Measurements from ENCODE around the gene RASSF8.

Gene RASSF8

DNA sequence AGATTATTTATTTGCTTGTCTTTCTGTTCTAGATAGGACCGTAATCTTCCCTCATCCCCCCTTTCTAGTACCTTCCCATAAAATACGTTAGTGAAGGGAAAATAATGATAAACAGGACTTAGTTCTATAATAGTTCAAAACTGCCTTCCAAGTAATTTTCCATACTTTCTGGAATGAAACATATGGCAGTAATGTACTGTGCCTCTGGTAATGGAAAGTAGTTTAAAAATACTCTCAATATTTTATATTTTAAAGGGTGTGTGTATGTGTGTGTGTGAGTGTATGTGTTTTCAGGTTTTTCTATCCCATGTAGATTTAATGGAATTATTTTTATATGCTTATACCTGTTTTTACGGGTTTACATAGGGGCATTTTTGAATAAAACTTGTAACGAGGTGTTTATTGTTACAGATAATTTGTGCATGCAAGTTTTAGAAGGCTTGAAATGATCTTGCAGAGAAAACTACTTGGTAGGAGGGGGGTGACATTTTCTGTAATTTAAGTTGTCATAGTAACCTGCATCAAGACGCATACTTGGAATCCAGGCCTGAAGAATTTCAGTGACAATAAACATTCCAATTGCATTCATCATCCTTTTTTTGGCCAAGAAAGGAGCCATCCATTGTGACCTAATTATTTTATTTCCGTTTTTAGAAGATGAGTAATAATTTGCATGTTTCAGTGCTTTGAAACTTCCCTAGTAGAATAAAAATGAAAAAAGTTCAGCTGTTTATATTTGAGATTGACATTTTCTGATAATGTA is 38.9 kb downstream of the RASSF8 start:
- H3K4me3 ChIP-seq (ENCODE audit: low read length), result no peak overlapping the region
- DNase-seq (ENCODE audit: low read depth), result peak; percentile 97
- TF ChIP-seq, protein P1, sequence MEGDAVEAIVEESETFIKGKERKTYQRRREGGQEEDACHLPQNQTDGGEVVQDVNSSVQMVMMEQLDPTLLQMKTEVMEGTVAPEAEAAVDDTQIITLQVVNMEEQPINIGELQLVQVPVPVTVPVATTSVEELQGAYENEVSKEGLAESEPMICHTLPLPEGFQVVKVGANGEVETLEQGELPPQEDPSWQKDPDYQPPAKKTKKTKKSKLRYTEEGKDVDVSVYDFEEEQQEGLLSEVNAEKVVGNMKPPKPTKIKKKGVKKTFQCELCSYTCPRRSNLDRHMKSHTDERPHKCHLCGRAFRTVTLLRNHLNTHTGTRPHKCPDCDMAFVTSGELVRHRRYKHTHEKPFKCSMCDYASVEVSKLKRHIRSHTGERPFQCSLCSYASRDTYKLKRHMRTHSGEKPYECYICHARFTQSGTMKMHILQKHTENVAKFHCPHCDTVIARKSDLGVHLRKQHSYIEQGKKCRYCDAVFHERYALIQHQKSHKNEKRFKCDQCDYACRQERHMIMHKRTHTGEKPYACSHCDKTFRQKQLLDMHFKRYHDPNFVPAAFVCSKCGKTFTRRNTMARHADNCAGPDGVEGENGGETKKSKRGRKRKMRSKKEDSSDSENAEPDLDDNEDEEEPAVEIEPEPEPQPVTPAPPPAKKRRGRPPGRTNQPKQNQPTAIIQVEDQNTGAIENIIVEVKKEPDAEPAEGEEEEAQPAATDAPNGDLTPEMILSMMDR (conservative IDR thresholded peaks at IDR 0.05; ENCODE audit: low read length), result no peak

GRCh38 chr12:26000898-26001297 is 42.4 kb downstream of the RASSF8 start:
- DNase-seq (ENCODE audit: low read depth), result no peak
- no peak overlapping the region for H3K4me3 ChIP-seq (ENCODE audit: low read length)
- TF ChIP-seq, protein P1 (conservative IDR thresholded peaks at IDR 0.05; ENCODE audit: low read length), result no peak

DNA sequence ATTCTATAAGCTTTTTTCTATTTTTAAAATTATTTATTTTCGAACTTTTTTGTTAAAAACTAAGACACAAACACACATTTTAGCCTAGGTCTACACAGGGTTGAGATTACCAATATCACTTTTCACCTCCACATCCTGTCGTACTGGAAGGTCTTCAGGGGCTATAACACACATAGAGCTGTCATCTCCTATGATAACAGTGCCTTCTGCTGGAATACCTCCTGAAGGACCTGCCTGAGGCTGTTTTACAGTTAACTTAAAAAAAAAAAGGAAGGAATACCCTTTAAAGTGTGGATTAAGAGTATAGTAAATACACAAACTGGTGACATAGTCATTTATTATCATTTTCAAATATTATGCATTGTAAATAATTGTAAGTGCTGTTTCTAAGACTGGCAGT is 43.0 kb downstream of the RASSF8 start:
- no peak for DNase-seq (ENCODE audit: low read depth)
- TF ChIP-seq, protein P1 (conservative IDR thresholded peaks at IDR 0.05; ENCODE audit: low read length), result no peak
- no peak overlapping the region for H3K4me3 ChIP-seq (ENCODE audit: low read length)

DNA sequence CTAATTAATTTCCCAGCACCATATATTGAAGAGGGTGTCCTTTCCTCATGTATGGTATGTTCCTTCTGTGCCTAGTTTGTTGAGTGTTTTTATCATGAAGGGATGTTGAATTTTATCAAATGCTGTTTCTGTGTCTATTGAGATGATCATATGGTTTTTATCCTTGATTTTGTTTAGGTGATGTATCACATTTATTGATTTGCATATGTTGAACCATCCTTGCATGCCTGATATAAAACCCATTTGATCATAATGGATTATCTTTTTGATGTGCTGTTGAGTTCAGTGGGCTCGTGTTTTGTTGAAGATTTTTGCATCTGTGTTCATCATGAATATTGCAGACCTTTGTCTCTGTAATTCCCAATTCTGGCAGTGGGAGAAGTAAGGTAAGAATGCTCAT is 44.6 kb downstream of the RASSF8 start:
- TF ChIP-seq, protein P1 (conservative IDR thresholded peaks at IDR 0.05; ENCODE audit: low read length), result no peak
- no peak for DNase-seq (ENCODE audit: low read depth)
- no peak overlapping the region for H3K4me3 ChIP-seq (ENCODE audit: low read length)

DNA sequence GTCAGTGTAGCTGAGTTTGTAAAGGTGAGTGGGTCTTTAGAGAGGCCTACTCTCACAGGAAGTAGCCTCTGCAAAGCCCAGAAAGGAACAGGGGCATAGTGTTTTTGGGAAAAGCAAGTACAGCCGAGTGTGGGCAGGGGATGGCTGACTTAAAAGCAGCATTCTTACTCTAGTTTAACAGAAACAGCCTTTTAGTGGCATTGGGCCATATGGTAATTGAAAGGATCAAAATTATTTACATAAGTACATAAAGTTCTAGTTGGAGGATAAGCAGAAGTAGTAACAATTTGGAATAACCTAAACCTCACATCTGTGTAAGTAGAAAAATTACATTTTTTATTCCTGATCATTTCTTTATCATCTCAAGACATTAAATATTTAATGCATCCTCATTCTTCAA is 49.1 kb downstream of the RASSF8 start:
- no peak for DNase-seq (ENCODE audit: low read depth)
- no peak overlapping the region for H3K4me3 ChIP-seq (ENCODE audit: low read length)
- TF ChIP-seq, protein P1 (conservative IDR thresholded peaks at IDR 0.05; ENCODE audit: low read length), result no peak

DNA sequence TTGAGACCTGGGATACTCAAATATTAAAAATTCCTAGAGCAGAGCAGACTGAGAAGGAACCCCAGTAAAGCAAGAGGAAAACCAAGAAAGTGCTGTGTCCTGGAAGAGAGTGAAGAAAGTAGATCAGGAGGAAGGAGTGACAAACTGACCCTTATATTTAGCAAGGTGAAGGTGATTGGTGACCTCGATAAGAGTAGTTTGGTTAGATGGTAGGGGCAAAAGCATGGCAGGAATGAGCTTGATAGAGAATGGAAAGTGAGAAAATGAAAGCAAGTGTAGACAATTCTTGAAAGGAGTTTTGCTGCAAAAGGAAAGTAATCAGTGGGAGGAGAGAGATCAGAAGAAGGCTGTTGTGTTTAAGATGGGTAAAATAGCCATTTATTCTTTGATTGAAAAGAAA is 51.1 kb downstream of the RASSF8 start:
- no peak for DNase-seq (ENCODE audit: low read depth)
- TF ChIP-seq, protein P1 (conservative IDR thresholded peaks at IDR 0.05; ENCODE audit: low read length), result no peak
- no peak overlapping the region for H3K4me3 ChIP-seq (ENCODE audit: low read length)

GRCh38 chr12:26010293-26010821 is 51.9 kb downstream of the RASSF8 start:
- no peak overlapping the region for H3K4me3 ChIP-seq (ENCODE audit: low read length)
- TF ChIP-seq, protein P1 (conservative IDR thresholded peaks at IDR 0.05; ENCODE audit: low read length), result no peak
- DNase-seq (ENCODE audit: low read depth), result peak; percentile 65
